T-helper 22 cell (primary cell): Measurements from ENCODE around the gene LRMDA.
"Not testable (repeated sequence)": the region's sequence is repeated elsewhere in the genome, so short reads cannot be mapped to it uniquely, and the experiment has no call there.

Experiments
- DNase-seq: peaks from one replicate; pipeline ENCODE4 v3.0.0-alpha.2; 2020; ENCODE audit warnings: low read depth

The LRMDA gene

DNA sequence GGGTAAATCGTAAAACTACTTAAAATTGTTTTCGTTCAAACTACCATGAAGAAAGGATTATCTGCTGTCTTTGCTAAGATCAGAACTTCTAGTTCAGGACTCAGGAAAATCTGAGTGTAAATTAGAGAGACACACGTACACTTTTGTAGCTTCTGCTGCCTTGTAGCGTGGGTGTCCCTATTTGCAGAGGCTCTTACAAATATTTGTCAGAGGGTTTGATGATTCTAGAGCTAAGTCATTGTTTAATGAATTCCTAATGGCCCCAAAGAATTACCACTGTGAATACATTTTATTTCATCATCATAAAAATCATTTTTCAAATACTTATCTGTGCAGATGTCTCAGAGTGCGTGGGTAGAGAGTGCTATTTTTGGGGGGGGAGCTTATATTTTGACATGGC is 314.9 kb downstream of the LRMDA start:
- no peak for DNase-seq

DNA sequence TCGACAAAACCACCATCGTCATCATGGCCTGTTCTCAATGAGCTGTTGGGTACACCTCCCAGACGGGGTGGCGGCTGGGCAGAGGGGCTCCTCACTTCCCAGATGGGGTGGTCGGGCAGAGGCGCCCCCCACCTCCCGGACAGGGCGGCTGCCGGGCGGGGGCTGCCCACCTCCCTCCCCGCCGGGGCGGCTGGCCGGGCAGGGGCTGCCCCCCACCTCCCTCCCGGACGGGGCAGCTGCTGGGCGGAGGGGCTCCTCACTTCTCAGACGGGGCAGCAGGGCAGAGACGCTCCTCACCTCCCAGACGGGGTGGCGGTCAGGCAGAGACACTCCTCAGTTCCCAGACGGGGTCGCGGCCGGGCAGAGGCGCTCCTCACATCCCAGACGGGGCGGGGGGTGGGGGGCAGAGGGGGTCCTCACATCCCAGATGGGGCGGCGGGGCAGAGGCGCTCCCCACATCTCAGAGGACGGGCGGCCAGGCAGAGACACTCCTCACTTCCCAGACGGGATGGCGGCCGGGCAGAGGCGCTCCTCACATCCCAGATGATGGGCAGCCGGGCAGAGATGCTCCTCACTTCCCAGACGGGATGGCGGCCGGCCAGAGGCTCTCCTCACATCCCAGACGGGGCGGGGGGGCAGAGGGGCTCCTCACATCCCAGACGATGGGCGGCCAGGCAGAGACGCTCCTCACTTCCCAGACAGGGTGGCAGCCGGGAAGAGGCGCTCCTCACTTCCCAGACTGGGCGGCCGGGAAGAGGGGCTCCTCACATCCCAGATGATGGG is 318.9 kb downstream of the LRMDA start:
- not testable (repeated sequence) for DNase-seq

DNA sequence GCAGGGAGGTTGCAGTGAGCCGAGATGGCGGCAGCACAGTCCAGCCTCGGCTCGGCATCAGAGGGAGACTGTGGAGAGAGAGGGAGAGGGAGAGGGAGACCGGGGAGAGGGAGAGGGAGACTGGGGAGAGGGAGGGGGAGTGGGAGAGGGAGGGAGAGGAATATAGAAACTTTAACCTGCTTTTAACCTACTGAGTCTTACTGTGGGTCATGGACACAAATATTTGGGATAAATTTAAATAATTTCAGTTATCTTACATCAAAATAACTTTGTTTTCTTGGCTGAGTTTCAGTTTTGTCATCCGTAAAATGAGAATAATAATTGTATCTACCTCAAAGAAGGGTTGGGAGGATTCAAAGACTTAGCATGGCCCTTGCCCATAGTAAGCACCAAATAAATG is 319.8 kb downstream of the LRMDA start:
- no peak for DNase-seq

DNA sequence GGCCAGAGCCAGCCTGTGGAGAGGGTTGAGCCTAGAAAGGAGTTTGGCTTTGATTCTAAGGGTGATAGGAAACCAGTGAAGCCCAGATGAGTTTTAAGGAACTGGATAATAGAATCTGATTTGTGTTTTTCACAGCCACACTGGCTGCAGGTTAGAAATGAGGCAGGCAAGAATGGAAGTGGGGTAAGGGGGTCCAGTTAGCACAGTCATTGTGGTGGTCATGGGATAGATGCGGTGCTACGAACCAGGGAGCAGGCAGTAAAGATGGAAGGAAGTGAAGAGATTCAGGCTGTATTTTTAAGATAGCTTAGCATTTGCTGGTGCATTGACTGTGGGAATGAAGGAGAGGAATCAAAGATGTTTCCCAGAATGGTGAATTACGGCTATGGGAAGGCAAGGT is 322.2 kb downstream of the LRMDA start:
- DNase-seq = no peak

DNA sequence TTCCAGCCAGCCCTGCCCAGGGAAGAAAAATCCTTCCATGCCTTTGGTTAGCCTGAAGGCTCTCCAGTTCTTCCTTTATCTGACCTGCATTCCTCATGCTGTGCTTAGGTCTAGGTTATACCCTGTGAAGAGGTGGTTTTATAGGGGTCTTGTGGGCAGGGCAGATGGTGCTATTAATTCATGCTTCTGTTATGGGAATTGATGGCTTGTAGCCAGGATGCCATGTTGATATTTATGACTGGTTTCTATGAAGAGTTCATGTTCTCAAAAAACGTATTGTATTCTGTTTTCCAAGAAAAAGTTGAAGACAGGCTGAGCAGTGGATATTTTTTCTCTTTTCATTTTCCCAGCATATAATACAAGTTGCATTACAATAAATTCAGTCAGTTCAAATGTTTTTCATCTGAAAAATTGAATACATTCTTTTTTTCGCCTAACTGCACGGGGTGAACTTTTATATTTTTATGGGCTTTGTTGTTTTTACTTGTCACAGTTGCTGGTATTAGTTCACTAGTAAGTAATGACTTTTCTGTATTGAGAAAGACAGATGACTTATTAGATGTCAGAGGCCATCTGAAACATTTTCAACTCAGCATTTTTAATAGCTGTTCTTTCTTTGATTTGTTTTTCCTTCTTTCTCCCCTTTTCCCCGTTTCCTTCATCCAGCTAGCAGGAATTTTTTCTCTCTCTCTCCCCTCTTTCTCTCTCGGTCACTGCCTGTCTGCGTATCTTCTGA is 322.8 kb downstream of the LRMDA start:
- DNase-seq = no peak

DNA sequence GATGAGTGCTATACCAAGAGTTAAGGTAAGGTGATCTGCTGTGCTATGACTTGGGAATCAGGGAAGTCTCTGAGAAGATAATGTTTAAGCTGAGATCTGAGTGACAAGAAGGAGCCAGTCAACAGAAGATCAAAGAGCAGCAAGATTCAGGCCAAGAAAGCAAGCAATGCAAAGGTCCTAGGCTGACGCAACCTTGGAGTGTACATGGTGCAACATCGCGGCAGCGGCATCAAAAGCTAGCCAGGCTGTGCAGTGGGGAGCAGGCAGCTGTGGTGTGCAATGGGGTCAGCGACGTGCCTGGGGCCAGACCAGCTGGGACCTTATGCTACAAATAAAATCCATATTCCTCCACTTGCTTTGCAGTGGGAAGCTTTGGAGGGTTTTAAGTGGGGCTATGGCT is 324.1 kb downstream of the LRMDA start:
- no peak for DNase-seq

DNA sequence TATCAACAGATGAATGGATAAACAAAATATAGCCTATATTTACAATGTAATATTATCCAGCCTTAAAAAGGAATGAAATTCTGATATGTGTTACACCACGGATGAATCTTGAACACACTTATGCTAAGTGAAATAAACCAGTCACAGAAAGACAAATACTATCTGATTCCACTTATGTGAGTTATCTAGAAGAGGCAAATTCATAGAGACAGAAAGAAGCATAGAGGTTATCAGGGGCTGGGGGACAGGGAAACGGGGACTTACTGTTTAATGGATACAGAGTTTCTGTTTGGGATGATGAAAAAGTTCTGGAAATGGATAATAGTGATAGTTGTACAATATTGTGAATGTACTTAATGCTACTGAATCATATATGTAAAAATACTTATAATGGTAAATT is 329.9 kb downstream of the LRMDA start:
- DNase-seq = no peak

DNA sequence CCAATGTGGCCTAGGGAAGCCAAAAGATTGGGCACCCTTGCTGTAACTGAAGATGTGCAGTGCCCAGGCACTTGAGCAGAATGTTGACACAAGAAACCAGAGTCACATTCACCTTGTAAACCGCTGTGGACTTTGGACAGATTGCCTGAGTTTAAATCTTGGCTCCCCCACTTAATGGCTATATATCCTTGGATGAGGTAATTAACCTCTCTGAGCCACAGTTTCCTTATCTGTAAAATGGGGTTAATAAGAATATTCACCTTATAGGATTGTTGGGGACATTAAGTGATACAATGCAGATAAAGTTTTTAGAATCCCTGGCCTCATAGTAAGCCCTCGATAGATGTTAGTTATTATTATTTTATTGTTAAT is 331.0 kb downstream of the LRMDA start:
- no peak for DNase-seq

DNA sequence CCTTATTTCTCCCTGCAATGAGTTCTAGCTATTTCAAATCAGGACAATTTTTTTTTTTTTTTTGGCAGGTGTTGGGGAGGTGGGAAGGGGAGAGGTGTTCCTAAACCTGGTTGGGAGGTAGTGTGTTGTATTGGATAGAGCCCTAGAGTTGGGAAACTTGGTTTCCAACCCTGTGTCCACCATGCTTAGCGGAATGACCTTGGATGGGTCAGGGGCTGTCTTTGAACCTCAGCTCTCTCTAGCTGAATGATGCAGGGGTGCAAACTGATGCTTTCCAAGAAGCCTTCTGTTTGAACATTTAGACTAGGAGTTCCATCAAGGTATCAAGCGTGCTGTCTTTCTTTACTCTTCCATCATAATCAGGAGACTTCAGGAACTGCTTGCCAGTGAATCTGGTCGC is 332.2 kb downstream of the LRMDA start:
- DNase-seq = no peak

DNA sequence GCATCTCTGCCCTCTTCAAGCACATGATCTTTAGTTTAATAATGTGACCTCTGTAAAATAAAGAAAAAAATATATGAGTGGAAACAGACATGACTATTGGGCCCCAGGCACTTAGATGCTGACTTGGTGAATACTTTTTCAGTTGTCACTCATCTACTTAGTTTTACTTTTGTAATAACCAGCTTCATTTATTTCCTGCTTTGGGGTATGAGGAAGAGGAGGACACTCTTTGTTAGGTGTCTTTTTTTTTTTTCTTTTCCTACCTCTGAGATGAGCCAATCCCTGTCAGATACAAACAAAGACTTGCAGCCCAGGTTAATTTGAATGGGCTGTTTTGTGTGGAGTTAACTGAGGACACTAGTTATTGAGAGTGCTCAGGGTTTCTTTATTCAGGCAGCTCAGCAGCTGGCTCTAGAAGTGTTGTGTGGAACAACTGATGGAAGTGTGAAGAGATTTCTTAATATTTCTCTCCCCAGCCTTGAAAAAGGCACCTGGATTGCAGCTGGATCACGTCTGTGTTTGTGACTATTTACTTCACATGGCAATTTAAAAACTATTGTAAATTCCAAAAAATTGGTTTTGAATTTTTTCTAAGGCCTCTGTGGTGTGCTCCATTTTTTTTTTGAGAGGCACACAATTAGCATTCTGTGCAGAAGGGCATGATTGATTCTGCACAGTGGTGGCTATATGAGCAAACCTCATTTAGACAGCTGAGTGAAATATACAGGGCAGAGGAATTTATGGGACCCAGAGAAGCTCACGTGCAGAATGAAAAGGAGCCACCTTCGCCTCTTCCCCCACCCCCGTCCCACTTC is 333.8 kb downstream of the LRMDA start:
- DNase-seq = no peak

DNA sequence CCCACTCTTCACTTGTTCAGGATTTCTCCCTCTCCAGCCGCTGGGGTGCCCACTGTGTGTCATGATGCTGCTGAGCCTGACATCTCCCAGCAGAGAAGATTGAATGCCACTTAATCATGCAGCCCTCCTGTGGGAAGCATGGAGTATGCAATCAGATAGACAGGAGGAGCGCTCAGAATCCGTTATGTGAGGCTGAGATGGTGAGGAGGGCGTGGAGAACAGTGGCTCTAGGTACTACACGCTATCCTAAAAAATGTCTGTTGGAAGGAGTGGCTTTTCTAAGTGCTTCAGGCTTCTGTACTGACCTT is 334.3 kb downstream of the LRMDA start:
- DNase-seq = no peak

DNA sequence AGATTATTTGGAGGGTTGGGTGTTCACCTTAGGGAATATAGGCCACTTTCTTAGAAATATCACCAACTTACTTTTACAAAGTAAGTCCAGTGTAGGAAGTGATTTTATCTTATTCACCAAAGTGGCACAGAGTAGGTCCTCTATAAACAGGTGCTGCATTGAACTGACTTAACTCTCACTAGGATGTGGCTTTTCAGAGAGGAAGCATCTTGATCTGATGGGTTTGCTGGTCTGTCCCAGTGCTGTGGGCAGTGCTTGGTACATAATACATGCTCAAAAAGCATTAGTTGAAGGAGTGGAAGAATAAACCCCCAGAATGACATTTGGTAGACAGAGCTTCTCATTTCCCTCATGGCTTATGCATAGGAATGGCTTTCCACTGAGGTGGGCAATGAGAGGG is 334.7 kb downstream of the LRMDA start:
- DNase-seq = no peak

DNA sequence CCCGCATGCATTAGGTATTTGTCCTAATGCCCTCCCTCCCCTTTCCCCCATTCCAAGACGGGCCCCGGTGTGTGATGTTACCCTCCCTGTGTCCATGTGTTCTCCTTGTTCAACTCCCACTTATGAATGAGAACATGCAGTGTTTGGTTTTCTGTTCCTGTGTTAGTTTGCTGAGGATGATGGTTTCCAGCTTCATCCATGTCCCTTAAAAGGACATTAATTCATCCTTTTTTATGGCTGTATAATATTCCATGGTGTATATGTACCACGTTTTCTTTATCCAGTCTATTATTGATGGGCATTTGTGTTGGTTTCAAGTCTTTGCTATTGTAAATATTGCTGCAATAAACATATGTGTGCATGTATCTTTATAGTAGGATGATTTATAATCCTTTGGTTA is 335.3 kb downstream of the LRMDA start:
- not testable (repeated sequence) for DNase-seq

DNA sequence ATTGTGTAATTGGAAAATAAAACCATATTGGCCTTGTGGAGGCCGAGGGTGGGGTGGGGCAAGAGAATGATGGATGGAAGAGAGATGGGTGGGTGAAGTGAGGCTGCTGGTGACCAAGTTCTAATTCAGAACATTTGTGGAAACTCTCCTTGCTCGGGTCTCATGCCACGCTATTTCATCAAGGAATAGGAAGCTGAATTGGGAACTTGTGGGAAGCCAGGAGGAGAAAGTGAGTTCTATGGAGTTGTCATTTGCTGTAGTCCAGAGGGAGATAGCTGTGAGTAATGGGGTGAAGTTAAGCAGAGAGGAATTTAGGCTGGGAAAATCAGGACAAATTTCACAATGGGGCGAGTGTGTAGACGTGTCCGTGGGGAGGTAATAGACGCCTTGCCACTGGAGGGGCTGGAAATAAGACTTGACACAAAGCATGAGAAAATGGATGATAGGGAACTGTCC is 339.2 kb downstream of the LRMDA start:
- no peak for DNase-seq

DNA sequence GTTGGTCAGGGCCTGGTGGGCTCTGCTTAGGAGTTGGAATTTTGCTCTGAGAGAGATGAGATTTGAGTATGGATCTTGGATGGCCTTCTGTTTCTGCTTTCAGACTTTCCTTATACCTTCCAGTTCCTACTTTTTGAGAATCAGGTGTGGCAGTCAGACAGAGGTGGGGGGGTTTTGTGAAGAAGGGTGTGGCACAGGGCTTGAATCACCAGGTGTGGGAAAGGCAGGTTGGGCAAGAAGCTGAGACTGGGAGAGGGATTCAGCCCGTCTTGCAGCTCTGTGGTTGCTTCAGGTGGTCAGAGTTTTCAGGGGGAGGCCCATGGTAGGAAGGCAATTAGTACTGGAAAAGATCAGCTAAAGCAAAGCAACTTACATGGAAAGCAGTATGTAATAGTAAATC is 340.2 kb downstream of the LRMDA start:
- DNase-seq = no peak

DNA sequence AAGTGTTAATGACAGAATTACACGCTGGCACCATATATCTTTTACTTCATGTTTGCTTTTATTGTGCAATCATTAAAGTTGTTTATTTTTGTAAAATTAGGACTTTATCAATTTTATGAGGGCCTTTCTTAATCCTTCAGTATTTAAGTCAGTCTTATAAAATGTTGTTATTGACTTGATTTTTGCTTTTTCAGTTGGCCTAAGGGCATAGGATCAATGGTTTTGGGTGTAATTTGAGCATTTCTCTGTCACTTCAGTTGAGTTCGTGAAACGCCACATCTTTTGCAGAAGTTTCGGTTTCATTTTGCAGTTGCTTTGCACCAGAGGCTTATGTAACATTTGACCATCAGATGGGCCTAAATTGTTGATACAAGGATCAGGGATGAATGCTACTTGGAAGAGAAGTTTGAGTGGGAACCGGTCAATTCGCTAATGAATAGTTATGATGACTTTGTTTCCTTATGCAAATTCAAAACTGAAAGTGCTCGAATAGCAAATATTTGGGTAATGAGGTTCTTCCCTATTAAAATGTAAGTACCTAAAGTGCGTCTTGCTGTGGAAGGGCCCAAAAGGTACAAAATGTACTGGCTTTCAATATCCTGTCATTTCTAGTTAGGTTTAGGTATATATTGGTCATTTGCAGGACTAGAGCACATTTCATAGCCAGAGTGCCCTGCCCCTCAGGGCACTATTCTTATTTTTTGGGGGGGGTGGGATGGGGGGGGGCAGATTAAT is 340.9 kb downstream of the LRMDA start:
- no peak for DNase-seq

DNA sequence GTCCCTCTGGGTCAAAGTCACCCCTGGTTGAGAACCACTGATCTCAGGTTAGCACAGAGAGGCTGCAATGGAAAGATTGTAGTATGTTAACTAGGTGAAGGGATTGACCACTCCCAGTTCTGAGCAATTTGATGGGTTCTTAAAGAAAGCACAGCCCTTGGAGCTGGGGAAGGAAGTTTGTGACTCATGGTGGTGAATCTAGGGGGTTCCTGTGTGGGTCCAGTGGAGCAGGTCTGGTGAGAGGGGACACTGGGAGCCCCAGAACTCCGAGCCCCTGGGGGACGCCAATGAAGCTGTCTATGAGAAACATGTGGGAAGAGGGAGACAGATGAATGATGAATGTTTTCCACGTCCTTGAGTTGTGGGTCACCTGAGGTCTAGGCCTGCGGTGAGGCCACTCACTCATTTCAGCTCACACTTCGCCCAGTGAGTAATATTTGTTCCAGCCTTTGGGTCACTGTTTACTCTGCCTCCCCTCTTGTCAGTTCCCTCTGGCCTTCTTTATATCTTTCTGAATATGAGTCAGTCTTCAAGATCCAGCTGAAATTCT is 341.9 kb downstream of the LRMDA start:
- no peak for DNase-seq

DNA sequence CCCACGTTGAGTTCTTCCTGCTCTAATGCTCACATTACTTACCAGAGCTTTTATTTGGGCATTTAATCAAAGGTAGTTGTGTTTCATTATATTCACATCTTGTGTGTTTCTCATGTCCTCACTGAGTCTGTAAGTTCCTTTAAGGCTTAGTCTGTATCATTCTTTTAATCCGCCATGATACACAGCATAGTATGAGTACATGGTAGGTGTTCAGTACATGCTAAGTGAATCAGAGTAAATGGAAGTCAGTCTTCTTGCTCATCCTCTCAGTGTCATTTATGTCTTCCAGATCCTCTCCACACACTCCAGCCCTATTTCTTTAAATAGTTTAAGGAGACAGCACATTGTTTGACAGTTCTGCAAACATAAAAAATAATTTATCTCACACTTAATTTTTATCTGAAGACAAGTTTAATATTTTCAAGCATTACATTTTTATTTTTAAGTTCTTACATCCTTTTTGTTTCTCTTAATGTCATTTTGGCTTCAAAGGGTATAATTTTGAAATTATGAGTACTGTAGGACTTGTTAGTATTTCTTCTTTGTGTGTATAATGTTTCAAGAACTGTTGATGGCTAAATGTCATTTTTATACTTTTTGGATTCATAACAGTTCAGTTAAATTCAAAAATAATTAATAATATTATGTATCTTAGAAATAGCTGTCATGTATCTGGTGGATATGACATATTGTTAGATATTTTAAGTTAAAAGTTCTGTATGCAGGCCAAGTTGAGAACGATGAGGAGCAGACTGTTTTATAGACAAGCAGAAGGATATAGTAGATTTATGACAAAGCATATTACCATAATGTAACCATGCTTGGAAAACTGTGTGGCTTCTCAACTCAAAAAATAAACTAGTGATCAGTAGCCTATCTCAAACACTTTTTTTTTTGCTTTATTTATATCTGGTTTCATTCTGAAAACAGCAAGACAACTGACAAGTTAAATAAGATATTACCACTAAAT is 342.7 kb downstream of the LRMDA start:
- no peak for DNase-seq

DNA sequence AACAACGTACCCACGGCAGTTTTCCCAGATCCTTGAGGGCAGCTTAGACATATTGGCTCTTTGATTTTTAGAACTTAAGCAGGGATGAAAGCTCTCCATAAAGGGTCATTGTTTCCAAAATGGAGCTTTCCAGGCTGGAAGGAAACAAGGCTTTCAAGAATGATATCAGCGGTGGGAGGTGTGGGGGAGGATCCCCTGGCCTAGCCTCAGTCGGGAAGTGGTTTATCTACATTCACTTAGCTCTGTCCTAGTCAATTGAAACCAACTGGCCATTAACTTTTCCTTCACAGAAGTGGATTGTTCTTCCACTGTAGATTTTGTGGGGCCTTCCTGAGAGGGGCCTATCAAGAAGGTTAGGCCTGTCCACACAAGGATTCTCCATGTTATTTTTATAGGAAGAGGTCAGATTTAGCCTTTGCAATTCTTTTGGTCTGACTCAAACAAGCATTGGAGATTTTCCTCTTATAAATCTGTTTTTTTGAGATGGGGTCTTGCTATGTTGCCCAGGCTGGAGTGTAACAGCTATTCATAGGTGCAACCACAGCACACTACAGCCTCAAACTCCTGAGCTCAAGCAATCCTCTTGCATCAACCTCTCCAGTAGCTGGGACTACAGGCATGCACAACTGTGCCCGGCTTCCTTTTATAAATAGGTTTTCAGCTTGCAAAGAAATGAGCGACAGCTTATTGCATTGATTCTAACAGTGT is 343.5 kb downstream of the LRMDA start:
- no peak for DNase-seq
